ENCODE results near the gene TCERG1. TPM values are rescaled to one million over a fixed set of nuclear protein-coding genes. Genes with fewer than 3 reads are reported as not detected.

Gene TCERG1
- total RNA-seq, 1 experiment from 2014 or later: 75.9 TPM

DNA sequence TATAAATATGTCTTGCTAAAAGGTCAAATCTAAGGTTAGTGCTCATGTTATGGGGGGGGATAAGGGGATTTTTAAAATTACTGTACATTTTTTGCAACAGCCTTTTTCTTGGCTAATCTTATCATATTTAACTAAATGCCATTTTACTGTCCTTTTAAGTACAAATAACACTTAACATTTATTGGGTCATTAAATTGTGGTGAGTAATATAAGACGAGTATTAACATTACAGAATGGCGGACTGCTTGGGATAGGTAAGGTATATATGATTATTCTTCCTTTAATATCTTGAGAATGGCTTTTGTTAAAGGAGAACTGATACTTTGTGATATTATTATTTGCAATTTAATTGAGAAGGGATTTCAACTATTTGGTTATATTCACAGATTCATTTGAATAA, 35.6 kb downstream of the TCERG1 start:
- DNase-seq (ENCODE audit: low read depth, low spot score) (no peak), ATAC-seq (no peak)
- Histone ChIP-seq H3K27me3 (ENCODE audit: control insufficient read depth, insufficient read depth, low read length) (no peaks in the 10 kb centered on the region), H3K27ac (ENCODE audit: low read length) (no peak overlapping the region), H3K4me1 (ENCODE audit: control insufficient read depth, insufficient read depth, low read length) (no peaks in the 10 kb centered on the region), H3K4me3 (ENCODE audit: low read depth in 2 of 2, low read length in 2 of 2) (no peak overlapping the region), H3K36me3 (ENCODE audit: control insufficient read depth, insufficient read depth, low read length) (peaks cover 70% of the 10 kb centered on the region), H3K9me3 (ENCODE audit: control insufficient read depth, insufficient read depth, low read depth, low read length) (no peaks in the 10 kb centered on the region)
- CTCF ChIA-PET: no interaction called here
- in situ Hi-C loops (cut with HindIII; ENCODE audit: low pct_unique_long_range_greater_than_20kb, low sequenced_read_pairs): no loop called here
- BruUV-seq (replicated peaks): no TSS peak
- POLR2A ChIA-PET: no interaction called here
- intact Hi-C loops (cut with micrococcal nuclease; ENCODE audit: unreplicated experiment): no loop called here
- TF ChIP-seq SIN3A (IDR thresholded peaks at IDR 0.05; ENCODE audit: borderline replicate concordance, insufficient read depth, low read depth, low read length) (no peak), TCF7L2 (IDR thresholded peaks at IDR 0.05; ENCODE audit: low read depth, low read length) (no peak), POLR2AphosphoS5 (IDR thresholded peaks at IDR 0.05; ENCODE audit: low read depth, low read length) (no peak)
- TF ChIP-seq, protein P1, sequence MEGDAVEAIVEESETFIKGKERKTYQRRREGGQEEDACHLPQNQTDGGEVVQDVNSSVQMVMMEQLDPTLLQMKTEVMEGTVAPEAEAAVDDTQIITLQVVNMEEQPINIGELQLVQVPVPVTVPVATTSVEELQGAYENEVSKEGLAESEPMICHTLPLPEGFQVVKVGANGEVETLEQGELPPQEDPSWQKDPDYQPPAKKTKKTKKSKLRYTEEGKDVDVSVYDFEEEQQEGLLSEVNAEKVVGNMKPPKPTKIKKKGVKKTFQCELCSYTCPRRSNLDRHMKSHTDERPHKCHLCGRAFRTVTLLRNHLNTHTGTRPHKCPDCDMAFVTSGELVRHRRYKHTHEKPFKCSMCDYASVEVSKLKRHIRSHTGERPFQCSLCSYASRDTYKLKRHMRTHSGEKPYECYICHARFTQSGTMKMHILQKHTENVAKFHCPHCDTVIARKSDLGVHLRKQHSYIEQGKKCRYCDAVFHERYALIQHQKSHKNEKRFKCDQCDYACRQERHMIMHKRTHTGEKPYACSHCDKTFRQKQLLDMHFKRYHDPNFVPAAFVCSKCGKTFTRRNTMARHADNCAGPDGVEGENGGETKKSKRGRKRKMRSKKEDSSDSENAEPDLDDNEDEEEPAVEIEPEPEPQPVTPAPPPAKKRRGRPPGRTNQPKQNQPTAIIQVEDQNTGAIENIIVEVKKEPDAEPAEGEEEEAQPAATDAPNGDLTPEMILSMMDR (IDR thresholded peaks at IDR 0.05): no peak
- TF ChIP-seq, protein P2, sequence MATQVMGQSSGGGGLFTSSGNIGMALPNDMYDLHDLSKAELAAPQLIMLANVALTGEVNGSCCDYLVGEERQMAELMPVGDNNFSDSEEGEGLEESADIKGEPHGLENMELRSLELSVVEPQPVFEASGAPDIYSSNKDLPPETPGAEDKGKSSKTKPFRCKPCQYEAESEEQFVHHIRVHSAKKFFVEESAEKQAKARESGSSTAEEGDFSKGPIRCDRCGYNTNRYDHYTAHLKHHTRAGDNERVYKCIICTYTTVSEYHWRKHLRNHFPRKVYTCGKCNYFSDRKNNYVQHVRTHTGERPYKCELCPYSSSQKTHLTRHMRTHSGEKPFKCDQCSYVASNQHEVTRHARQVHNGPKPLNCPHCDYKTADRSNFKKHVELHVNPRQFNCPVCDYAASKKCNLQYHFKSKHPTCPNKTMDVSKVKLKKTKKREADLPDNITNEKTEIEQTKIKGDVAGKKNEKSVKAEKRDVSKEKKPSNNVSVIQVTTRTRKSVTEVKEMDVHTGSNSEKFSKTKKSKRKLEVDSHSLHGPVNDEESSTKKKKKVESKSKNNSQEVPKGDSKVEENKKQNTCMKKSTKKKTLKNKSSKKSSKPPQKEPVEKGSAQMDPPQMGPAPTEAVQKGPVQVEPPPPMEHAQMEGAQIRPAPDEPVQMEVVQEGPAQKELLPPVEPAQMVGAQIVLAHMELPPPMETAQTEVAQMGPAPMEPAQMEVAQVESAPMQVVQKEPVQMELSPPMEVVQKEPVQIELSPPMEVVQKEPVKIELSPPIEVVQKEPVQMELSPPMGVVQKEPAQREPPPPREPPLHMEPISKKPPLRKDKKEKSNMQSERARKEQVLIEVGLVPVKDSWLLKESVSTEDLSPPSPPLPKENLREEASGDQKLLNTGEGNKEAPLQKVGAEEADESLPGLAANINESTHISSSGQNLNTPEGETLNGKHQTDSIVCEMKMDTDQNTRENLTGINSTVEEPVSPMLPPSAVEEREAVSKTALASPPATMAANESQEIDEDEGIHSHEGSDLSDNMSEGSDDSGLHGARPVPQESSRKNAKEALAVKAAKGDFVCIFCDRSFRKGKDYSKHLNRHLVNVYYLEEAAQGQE (IDR thresholded peaks at IDR 0.05; ENCODE audit: insufficient read depth in 1 of 2, low read depth in 2 of 2, low read length in 1 of 2): no peak

DNA sequence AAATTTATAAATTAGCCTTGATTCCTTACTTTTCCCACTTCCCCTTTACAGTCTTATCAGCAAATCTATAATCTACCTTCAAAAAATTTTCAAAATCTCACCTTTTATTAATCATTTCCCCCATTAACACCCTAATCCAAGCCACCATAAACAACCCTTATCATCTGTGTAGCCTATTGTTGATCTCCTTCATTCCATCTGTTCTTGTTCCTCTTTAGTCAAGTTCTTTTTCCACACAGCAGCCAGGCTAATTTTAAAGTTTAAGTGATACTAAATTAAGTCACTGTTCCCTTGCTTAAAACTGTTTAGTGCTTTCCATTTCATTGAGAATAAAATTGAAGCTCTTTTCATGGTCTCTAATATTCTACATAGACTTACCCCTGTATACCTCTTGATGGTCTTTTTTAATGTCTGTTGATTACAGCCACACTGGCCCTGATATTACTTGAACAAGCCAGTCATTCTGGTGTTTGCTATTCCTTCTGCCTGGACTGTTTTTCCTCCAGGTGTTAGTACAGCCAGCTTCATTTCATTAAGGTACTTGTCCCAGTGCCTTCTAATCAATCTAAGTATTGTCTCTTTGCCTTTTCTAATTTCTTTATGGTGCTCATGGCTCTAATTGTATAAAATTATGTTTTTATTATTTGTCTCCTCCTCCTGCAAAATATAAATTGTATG, 37.7 kb downstream of the TCERG1 start:
- intact Hi-C loops (cut with micrococcal nuclease; ENCODE audit: unreplicated experiment): no loop called here
- POLR2A ChIA-PET: no interaction called here
- H3K27ac ChIP-seq (ENCODE audit: low read length): no peak overlapping the region
- no peaks in the 10 kb centered on the region for H3K4me1 ChIP-seq (ENCODE audit: control insufficient read depth, insufficient read depth, low read length)
- in situ Hi-C loops (cut with HindIII; ENCODE audit: low pct_unique_long_range_greater_than_20kb, low sequenced_read_pairs): no loop called here
- CTCF ChIA-PET: no interaction called here
- TF ChIP-seq, protein P1 (IDR thresholded peaks at IDR 0.05): no peak
- TF ChIP-seq SIN3A (IDR thresholded peaks at IDR 0.05; ENCODE audit: borderline replicate concordance, insufficient read depth, low read depth, low read length) (no peak), POLR2AphosphoS5 (IDR thresholded peaks at IDR 0.05; ENCODE audit: low read depth, low read length) (no peak), TCF7L2 (IDR thresholded peaks at IDR 0.05; ENCODE audit: low read depth, low read length) (no peak)
- TF ChIP-seq, protein P2 (IDR thresholded peaks at IDR 0.05; ENCODE audit: insufficient read depth in 1 of 2, low read depth in 2 of 2, low read length in 1 of 2): no peak
- H3K36me3 ChIP-seq (ENCODE audit: control insufficient read depth, insufficient read depth, low read length): peaks cover 54% of the 10 kb centered on the region
- no TSS peak for BruUV-seq (replicated peaks)
- H3K27me3 ChIP-seq (ENCODE audit: control insufficient read depth, insufficient read depth, low read length): no peaks in the 10 kb centered on the region
- DNase-seq (ENCODE audit: low read depth, low spot score): no peak
- H3K9me3 ChIP-seq (ENCODE audit: control insufficient read depth, insufficient read depth, low read depth, low read length): no peaks in the 10 kb centered on the region
- no peak for ATAC-seq
- no peak overlapping the region for H3K4me3 ChIP-seq (ENCODE audit: low read depth in 2 of 2, low read length in 2 of 2)
